NCI-H128 (cell line): ENCODE data around the gene ACTL10.
"Not testable (repeated sequence)": the region's sequence is repeated elsewhere in the genome, so short reads cannot be mapped to it uniquely, and the experiment has no call there.

Experiments used
- DNase-seq: peaks from one replicate; lab custom pipeline; 2025; ENCODE audit not compliant: unreplicated experiment; lab: John Stamatoyannopoulos, UW

Gene ACTL10

DNA sequence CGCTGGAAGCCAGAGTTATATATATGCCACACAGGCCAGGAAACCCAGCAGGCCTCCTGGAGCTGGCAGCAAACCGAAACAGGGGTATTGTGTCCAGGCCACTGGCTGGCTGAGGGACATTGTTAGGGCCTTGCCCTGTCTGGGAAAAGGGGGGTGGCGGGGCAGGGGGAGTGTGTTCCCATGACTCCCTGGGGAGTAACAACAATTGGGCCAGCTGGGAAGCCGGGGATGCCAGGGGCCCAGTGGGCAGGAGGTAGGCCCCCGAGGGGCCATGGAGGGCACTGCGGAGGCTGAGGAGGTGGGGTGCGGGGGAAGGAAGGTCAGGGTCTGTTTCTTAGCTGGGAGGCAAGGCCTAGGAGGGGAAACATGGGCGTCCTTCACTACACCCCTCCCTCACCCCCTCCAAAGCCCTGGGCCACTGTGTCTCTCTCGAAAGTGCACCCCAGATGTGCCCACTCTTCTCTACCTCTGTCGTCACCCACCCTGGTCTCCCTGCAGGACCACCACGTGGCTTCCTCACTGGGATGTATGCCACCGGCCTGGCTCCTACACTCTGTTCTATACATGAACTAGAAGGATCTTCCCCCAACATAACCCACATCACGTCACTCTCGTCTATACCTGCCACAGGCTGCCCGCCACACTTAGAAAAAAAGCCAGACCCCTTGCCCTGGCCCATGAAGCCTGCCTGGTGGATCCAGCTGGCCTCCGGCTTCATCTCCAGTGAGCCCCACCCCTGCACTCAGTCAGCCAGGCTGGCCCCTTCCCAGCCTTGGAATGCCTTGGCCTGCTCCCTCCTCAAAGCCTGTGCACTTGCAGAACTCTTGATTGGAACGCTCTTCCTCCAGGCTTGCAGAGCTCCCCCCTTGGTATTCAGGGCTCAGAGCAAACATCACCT is 27.2 kb downstream of the ACTL10 start:
- no peak for DNase-seq

- no peak for DNase-seq
Measured at GRCh38 chr20:33694639-33695012, 27.9 kb downstream of the ACTL10 start.

GRCh38 chr20:33696448-33696847 is 29.7 kb downstream of the ACTL10 start:
- no peak for DNase-seq

DNA sequence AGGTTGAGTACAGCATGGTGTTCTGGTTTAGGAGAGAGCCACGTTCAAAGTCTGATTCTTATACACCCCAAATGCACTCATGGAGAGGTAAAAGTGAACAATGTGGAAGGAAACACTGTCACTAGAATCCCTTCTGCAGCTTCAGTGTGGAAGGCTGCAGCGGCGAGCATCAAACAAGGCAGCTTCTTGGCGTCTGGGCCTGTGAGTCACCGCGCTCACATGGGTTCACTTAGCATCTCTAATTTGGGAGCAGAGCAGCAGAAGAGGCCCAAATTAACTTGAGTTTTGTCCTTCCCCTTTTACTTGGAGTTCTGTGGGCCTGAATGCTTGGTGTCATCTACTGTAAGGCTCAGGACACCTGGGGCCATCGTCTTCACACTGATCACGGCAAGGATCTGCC is 30.4 kb downstream of the ACTL10 start:
- no peak for DNase-seq

DNA sequence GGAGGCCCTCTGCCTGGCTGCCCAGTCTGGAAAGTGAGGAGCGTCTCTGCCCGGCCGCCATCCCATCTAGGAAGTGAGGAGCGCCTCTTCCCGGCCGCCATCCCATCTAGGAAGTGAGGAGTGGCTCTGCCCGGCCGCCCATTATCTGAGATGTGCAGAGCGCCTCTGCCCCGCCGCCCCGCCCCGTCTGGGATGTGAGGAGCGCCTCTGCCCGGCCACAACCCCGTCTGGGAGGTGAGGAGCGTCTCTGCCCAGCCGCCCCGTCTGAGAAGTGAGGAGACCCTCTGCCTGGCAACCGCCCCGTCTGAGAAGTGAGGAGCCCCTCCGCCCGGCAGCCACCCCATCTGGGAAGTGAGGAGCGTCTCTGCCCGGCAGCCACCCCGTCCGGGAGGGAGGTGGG is 32.2 kb downstream of the ACTL10 start:
- not testable (repeated sequence) for DNase-seq

- not testable (repeated sequence) for DNase-seq
Measured at GRCh38 chr20:33700696-33701441, 34.1 kb downstream of the ACTL10 start.

DNA sequence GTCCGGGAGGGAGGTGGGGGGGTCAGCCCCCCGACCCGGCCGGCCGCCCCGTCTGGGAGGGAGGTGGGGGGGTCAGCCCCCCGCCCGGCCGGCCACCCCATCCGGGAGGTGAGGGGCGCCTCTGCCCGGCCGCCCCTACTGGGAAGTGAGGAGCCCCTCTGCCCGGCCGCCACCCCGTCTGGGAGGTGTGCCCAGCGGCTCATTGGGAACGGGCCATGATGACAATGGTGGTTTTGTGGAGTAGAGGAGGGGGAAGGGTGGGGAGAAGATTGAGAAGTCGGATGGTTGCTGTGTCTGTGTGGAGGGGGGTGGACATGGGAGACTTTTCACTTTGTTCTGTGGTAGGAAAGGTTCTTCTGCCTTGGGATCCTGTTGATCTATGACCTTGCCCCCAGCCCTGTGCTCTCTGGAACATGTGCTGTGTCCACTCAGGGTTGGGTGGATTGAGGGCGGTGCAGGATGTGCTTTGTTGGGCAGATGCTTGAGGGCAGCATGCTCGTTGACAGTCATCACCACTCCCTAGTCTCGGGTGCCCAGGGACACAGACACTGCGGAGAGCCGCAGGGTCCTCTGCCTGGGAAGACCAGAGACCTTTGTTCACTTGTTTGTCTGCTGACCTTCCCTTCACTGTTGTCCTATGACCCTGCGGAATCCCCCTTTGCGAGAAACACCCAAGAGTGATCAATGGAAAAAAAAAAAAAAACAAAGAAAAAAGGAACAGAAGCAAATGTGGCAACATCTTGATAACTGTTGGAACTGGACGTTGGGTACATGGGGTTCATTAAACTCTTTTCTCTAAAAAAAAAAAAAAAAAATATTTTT is 35.1 kb downstream of the ACTL10 start:
- no peak for DNase-seq

GRCh38 chr20:33702861-33703260 is 36.1 kb downstream of the ACTL10 start:
- no peak for DNase-seq

- DNase-seq, result no peak
Measured at GRCh38 chr20:33703498-33704137, 36.9 kb downstream of the ACTL10 start.

DNA sequence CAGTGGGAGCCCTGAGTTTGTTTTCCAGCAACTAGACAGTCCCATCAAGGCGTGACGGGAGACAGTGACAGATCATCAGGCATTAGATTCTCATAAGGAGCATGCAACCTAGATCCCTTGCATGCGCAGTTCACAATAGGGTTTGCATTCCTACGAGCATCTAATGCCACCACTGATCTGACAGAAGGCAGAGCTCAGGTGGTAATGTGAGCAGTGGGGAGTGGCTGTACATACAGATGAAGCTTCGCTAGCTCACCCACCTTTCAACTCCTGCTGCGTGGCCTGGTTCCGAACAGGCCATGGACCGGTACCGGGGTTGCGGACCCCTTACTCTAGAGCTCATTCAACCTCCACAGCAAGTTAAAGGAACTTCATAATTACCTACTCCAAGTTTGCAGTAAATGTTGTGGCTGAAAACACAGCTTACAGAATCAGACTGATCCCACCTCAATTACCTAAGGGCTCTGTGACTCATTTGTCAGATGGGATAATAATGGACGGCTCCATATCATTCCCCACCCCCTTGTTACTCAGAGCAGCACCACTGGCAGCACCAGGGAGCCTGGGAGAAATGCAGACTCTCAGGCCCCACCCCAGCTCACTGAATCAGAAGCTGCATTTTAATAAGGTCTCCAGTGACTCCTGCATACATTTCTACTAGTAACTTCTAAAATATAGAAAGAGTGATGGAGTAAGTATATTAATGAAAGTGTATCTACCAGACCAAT is 37.6 kb downstream of the ACTL10 start:
- DNase-seq, result no peak

DNA sequence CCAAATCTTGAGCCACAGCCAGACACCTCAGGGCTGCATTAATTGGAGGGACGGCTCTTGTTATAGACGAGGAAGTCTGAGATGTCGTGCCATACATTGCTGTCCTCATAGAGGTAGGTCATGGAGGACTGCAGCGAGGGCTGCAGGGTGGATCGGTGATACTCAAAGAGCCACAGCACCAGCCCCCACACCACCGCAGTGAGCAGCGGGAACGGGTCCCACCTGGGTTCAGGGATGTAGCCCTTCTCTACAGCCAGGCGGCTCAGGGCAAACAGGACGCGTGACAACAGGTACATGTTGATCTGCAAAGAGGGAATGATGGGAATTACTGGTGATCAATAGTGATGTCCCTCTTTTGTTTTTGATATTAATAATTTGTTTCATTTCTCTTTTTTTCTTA is 40.9 kb downstream of the ACTL10 start:
- no peak for DNase-seq

GRCh38 chr20:33709398-33709797 is 42.7 kb downstream of the ACTL10 start:
- no peak for DNase-seq

- no peak for DNase-seq
Measured at GRCh38 chr20:33709905-33710541, 43.3 kb downstream of the ACTL10 start.

DNA sequence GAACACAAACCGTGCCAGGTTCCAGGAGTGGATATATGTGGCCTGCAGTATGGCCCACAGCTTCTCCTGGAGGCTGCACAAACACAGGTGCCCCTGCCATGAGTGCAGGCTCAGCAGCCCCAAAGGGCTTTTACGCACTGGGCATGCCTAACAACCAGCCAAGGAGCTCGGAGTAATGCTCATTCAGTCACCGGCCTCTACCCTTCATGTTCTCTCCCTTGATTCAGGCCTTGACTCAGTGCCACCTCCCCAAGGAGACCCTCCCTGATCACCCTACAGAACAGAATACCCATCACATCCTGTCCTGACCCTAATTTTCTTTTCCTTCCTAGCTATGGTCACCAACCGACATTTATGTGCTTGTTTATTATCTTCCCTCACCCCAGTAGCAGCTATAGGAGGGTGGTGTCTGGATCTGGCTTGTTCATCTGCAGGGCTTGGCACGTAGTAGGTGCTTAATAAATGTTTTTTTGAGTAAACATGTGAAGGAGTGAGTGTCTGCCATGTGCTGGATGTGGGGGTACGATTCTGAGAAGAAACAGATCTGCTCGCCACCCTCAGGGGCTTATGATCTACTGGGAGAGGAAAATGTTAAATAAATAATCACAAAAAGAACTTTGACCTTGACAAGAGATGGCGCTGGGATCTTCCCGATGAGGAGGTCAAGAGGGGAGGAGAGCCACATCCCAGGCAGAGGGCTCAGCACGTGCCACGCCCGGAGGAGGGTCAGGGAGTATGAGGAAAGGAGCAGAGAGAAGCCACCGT is 44.1 kb downstream of the ACTL10 start:
- DNase-seq, result no peak

- DNase-seq, result no peak
Measured at GRCh38 chr20:33711446-33711738, 44.6 kb downstream of the ACTL10 start.

DNA sequence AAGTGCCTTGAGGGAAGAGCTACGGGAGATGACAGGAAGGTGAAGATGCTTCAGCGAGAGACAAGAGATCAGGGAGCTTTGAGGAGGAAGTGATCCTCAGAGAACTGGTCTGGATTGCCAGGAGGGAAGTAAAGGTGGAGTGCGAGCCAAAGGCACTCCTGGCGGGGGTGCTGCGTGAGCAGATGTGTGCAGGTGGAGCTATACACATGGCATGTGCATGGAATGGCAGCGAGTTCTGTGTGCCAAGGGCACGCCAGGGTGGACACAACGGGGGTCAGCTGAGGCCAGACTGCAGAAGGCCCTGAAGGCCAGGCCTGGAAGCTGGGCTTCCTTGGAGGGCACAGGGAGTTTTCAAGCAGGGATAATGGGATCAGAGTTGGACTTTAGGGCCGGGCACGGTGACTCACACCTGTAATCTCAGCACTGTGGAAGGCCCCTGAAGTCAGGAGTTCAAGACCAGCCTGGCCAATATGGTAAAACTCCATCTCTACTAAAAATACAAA is 47.2 kb downstream of the ACTL10 start:
- DNase-seq, result no peak

- DNase-seq, result no peak
Measured at GRCh38 chr20:33716498-33716897, 49.8 kb downstream of the ACTL10 start.
